ENCODE results near the gene C18orf63. TPM values are rescaled to one million over a fixed set of nuclear protein-coding genes. Genes with fewer than 3 reads are reported as not detected.
A peak's percentile ranks its signal among the peaks of the same experiment; 100 is the strongest.
"Not testable (repeated sequence)": the region's sequence is repeated elsewhere in the genome, so short reads cannot be mapped to it uniquely, and the experiment has no call there.

C18orf63 gene
- total and polyA plus RNA-seq, 11 donors: not detected

DNA sequence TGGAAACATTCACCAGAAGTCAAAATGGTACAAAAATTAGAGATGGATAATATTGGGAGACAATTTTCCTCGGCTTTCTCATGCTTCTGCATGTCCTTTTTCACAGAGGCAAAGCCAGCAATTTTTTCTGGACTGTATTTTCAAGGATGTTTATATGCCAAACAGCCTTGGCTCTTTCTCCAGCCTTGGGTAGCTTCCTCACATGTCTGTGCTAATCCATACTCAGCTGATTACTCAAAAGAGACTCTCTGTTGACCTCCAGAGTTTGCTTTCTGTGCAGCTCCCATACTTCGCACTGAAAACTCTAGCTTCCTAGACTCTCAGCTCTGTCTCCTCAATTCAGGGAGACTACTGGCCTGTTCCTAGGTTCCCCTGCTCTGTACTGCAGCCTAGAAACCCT, 10.6 kb downstream of the C18orf63 start:
- no peak overlapping the region for H3K4me3 ChIP-seq
- no peak for ATAC-seq
- no peak overlapping the region for H3K27ac ChIP-seq
- no peaks in the 10 kb centered on the region for H3K9me3 ChIP-seq
- no peak for TF ChIP-seq POLR2A (IDR thresholded peaks at IDR 0.05)
- TF ChIP-seq, protein P1, sequence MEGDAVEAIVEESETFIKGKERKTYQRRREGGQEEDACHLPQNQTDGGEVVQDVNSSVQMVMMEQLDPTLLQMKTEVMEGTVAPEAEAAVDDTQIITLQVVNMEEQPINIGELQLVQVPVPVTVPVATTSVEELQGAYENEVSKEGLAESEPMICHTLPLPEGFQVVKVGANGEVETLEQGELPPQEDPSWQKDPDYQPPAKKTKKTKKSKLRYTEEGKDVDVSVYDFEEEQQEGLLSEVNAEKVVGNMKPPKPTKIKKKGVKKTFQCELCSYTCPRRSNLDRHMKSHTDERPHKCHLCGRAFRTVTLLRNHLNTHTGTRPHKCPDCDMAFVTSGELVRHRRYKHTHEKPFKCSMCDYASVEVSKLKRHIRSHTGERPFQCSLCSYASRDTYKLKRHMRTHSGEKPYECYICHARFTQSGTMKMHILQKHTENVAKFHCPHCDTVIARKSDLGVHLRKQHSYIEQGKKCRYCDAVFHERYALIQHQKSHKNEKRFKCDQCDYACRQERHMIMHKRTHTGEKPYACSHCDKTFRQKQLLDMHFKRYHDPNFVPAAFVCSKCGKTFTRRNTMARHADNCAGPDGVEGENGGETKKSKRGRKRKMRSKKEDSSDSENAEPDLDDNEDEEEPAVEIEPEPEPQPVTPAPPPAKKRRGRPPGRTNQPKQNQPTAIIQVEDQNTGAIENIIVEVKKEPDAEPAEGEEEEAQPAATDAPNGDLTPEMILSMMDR (IDR thresholded peaks at IDR 0.05): no peak
- intact Hi-C loops (cut with DNase I): no loop called here
- 47 to 93% (median 76%) methylated on average over 2 of the region's 2 CpGs for WGBS, 4 donors
- H3K27me3 ChIP-seq: no peaks in the 10 kb centered on the region
- H3K36me3 ChIP-seq: no peaks in the 10 kb centered on the region
- DNase-seq: no peak
- H3K4me1 ChIP-seq: no peaks in the 10 kb centered on the region

DNA sequence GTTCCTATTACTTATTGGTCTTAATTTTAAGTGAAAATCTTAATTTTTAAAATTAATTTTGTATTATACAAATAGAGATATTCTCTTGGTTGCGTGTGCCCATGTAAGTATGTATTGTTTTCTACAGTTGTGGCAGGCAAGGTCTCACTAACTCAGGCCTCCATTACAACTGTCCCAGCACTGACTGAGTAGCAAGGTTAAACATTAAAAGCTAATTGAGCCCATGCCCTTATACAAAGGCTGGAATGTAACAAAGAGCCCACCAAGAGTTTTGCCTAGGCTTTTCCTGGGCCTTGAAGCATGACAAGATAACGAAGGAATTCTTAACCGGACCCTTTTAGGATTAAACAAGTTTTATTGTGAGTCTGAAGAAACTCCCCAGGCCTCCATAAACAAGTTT, 11.2 kb downstream of the C18orf63 start:
- H3K27ac ChIP-seq; H3K4me1 ChIP-seq; intact Hi-C loops (cut with DNase I); H3K36me3 ChIP-seq; H3K9me3 ChIP-seq; DNase-seq; H3K4me3 ChIP-seq; ATAC-seq; H3K27me3 ChIP-seq: not testable (repeated sequence)
- 88 to 96% (median 94%) methylated on average over 3 of the region's 3 CpGs for WGBS, 4 donors

DNA sequence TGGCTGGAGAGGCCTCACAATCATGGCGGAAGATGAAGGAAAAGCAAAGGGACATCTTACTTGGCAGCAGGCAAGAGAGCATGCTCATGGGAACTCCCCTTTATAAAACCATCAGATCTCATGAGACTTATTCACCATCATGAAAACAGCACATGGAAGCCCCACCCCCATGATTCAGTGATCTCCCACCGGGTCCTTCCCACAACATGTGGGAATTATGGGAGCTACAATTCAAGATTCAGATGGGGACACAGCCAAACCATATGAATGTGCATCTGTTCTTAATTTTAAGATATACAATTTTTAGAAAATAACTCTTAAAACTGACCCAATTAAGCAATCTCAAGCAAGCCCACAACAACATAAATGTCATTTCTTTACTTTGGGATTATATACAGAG, 12.6 kb downstream of the C18orf63 start:
- peaks cover 0 to 2% (median 0%) of the 10 kb centered on the region in 12 donors for H3K4me1 ChIP-seq

DNA sequence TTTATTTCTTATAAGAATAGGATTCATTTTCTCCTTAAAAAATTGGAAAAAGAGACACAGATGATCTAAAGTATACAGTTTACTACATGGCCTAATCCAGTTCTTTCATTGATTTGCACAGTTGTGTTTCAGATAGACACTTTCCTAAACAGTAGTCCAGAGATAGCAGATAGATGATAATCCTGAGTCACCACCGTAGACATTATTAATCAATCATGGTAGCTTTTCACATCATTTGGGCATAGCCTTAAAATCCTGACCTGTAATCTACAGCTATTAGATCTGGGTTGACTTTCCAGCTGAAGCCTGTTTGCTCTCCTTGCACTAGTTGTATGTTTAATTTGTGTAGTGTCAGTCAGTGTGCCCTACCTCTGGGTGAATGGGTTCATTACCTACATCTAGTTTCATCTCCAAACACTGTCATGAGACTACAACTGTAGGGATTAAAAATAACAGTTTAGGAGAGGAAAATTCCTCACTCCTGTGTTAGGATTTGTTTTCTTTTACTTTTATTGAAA, 14.1 kb downstream of the C18orf63 start:
- no peak for TF ChIP-seq POLR2A (IDR thresholded peaks at IDR 0.05)
- TF ChIP-seq, protein P1 (IDR thresholded peaks at IDR 0.05): no peak
- Histone ChIP-seq H3K36me3 (no peaks in the 10 kb centered on the region), H3K27ac (no peak overlapping the region), H3K9me3 (no peaks in the 10 kb centered on the region), H3K27me3 (no peaks in the 10 kb centered on the region), H3K4me1 (peaks cover 0 to 7% (median 0%) of the 10 kb centered on the region in 12 donors), H3K4me3 (no peak overlapping the region)
- intact Hi-C loops (cut with DNase I): loop anchor here in 2 of 10 donors (5.0 kb wide), 2 partner anchors 82 to 87 kb away; no protein-coding TSS in a partner anchor
- no peak for ATAC-seq
- WGBS, 4 donors: 73 to 94% (median 87%) methylated on average over 1 of the region's 1 CpG
- no peak for DNase-seq

More for the DNA sequence above, 12.6 kb downstream of the C18orf63 start:
- no peak for ATAC-seq
- H3K36me3 ChIP-seq: no peaks in the 10 kb centered on the region
- no peak overlapping the region for H3K27ac ChIP-seq
- TF ChIP-seq, protein P1 (IDR thresholded peaks at IDR 0.05): no peak
- no peak for TF ChIP-seq POLR2A (IDR thresholded peaks at IDR 0.05)
- 75 to 91% (median 79%) methylated on average over 2 of the region's 2 CpGs for WGBS, 4 donors
- intact Hi-C loops (cut with DNase I): no loop called here
- no peaks in the 10 kb centered on the region for H3K9me3 ChIP-seq
- H3K4me3 ChIP-seq: no peak overlapping the region
- H3K27me3 ChIP-seq: no peaks in the 10 kb centered on the region
- DNase-seq: no peak

DNA sequence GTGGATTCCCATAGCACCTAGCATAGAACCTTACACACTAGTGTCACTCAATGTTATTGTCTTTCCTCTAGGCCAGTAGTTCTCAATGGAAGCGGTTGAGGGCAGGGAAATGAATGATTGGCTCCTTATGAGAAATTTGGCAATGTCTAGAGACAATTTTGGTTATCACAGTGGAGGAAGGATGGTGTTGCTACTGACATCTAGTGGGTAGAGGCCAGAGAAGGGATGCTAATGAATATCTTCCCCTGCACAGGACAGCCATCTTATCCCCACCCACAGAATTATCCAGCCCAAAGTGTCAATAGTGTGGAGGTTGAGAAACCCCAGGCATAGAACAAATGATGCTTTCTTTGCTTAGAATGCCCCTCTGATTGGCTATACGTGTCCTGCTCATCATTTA, 15.8 kb downstream of the C18orf63 start:
- H3K27me3 ChIP-seq: no peaks in the 10 kb centered on the region
- no peak overlapping the region for H3K27ac ChIP-seq
- intact Hi-C loops (cut with DNase I): loop anchor here in 2 of 10 donors (5.0 kb wide), 2 partner anchors 84 to 89 kb away; no protein-coding TSS in a partner anchor
- peaks cover 0 to 8% (median 0%) of the 10 kb centered on the region in 12 donors for H3K4me1 ChIP-seq
- H3K9me3 ChIP-seq: no peaks in the 10 kb centered on the region
- H3K36me3 ChIP-seq: no peaks in the 10 kb centered on the region
- TF ChIP-seq, protein P1 (IDR thresholded peaks at IDR 0.05): peak in 11 of 12 donors; percentile 19 to 53 (median 40)
- TF ChIP-seq POLR2A (IDR thresholded peaks at IDR 0.05): no peak
- WGBS, 4 donors: 53 to 68% (median 62%) methylated on average over 2 of the region's 2 CpGs
- peak in 3 of 4 donors; percentile 61 to 78 (median 72) for ATAC-seq
- no peak overlapping the region for H3K4me3 ChIP-seq
- no peak for DNase-seq
